Chondrocyte (in vitro differentiated cells): ENCODE measurements around the gene FGF22. TPM values are rescaled to one million over a fixed set of nuclear protein-coding genes. Genes with fewer than 3 reads are reported as not detected.
A peak's percentile ranks its signal among the peaks of the same experiment; 100 is the strongest.

Experiments
- DNase-seq: peaks from one replicate; pipeline ENCODE4 v3.0.0; 2021; ENCODE audit warnings: mixed read lengths, low spot score
- H3K27ac Mint-ChIP-seq: one replicate; pipeline ENCODE4 v1.8.0; 2021; ENCODE audit warnings: mild to moderate bottlenecking, moderate library complexity, mixed read lengths; ENCODE audit not compliant: unreplicated experiment
- H3K27me3 Mint-ChIP-seq: 2 replicates; pipeline ENCODE4 v1.8.0; 2021; ENCODE audit warnings: low read depth, mixed read lengths
- H3K36me3 Mint-ChIP-seq: 2 replicates; pipeline ENCODE4 v1.8.0; 2021; ENCODE audit warnings: low read depth, mixed read lengths
- H3K4me1 Mint-ChIP-seq: 2 replicates; pipeline ENCODE4 v1.8.0; 2021; ENCODE audit warnings: low read depth, mild to moderate bottlenecking, mixed read lengths
- H3K4me3 Mint-ChIP-seq: one replicate; pipeline ENCODE4 v1.8.0; 2021; ENCODE audit warnings: mild to moderate bottlenecking, moderate library complexity, mixed read lengths; ENCODE audit not compliant: unreplicated experiment
- H3K9me3 Mint-ChIP-seq: 2 replicates; pipeline ENCODE4 v1.8.0; 2021; ENCODE audit warnings: low read depth, mixed read lengths
- CTCF ChIP-seq: fragments of 200-600 bp; sonication (generic); IDR thresholded peaks from 2 replicates; pipeline ENCODE4 v1.5.0; 2021; ENCODE audit warnings: antibody characterized with exemption, mild to moderate bottlenecking, moderate library complexity
- total RNA-seq: library from RNA; stranded (reverse); gene quantifications from 3 replicates; pipeline ENCODE4 v1.2.1, GENCODE V29; 2021

FGF22 gene
- total RNA-seq, 1 donor from 2014 or later: not detected

GRCh38 chr19:681029-682019 is 41.6 kb downstream of the FGF22 start:
- Mint-ChIP-seq H3K9me3 (no peaks in the 10 kb centered on the region), H3K4me3 (peak overlapping the region; percentile 87), H3K4me1 (peaks cover 23% of the 10 kb centered on the region), H3K27me3 (no peaks in the 10 kb centered on the region), H3K27ac (peak overlapping the region; percentile 100), H3K36me3 (peaks cover 6% of the 10 kb centered on the region)
- no peak for TF ChIP-seq CTCF
- DNase-seq: peak; percentile 84

- Mint-ChIP-seq H3K4me3 (no peak overlapping the region), H3K36me3 (peaks cover 6% of the 10 kb centered on the region), H3K27ac (no peak overlapping the region), H3K9me3 (no peaks in the 10 kb centered on the region), H3K4me1 (peaks cover 21% of the 10 kb centered on the region), H3K27me3 (no peaks in the 10 kb centered on the region)
- TF ChIP-seq CTCF: no peak
- no peak for DNase-seq
These were observed 43.1 kb downstream of the FGF22 start for GRCh38 chr19:682678-683320.

DNA sequence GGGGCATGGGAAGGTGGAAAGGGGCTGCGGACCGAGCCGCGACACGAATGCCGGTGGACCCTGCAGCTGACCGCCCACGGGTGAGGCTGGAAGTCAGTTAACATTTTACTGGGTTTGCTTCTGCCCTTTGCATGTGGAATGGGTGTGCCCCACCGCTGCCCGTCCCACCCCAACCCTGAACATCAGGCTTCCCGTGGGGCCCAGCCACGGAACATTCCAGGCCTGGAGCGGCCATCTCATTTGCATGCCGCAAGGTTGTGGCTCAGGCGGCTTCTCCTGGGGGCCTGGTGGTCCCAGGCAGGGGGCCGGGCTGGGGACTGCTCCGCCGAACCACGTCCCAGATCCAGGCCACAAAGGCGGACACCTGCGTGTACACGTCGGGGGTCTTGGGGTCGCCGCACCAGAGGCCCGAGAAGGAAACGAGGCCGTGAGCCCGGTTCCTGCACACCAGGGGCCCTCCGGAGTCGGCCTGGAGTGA is 45.8 kb downstream of the FGF22 start:
- H3K4me1 Mint-ChIP-seq: peaks cover 4% of the 10 kb centered on the region
- peaks cover 2% of the 10 kb centered on the region for H3K36me3 Mint-ChIP-seq
- no peak overlapping the region for H3K27ac Mint-ChIP-seq
- H3K9me3 Mint-ChIP-seq: no peaks in the 10 kb centered on the region
- no peak overlapping the region for H3K4me3 Mint-ChIP-seq
- TF ChIP-seq CTCF: no peak
- DNase-seq: no peak
- no peaks in the 10 kb centered on the region for H3K27me3 Mint-ChIP-seq

- TF ChIP-seq CTCF: no peak
- H3K4me1 Mint-ChIP-seq: no peaks in the 10 kb centered on the region
- no peak for DNase-seq
- no peak overlapping the region for H3K4me3 Mint-ChIP-seq
- H3K27me3 Mint-ChIP-seq: no peaks in the 10 kb centered on the region
- no peaks in the 10 kb centered on the region for H3K9me3 Mint-ChIP-seq
- H3K36me3 Mint-ChIP-seq: peaks cover 2% of the 10 kb centered on the region
- H3K27ac Mint-ChIP-seq: no peak overlapping the region
These were observed 47.1 kb downstream of the FGF22 start for GRCh38 chr19:686589-687297.
